Kidney tubule cell (primary cell): Measurements from ENCODE around the gene PCCA.
"Not testable (repeated sequence)": the region's sequence is repeated elsewhere in the genome, so short reads cannot be mapped to it uniquely, and the experiment has no call there.

ENCODE experiments used
- DNase-seq: peaks from one replicate; pipeline ENCODE4 v3.0.0-alpha.2; 2018; ENCODE audit warnings: low spot score

The PCCA gene

GRCh38 chr13:100197116-100197515 is 108.2 kb downstream of the PCCA start:
- DNase-seq, result no peak

DNA sequence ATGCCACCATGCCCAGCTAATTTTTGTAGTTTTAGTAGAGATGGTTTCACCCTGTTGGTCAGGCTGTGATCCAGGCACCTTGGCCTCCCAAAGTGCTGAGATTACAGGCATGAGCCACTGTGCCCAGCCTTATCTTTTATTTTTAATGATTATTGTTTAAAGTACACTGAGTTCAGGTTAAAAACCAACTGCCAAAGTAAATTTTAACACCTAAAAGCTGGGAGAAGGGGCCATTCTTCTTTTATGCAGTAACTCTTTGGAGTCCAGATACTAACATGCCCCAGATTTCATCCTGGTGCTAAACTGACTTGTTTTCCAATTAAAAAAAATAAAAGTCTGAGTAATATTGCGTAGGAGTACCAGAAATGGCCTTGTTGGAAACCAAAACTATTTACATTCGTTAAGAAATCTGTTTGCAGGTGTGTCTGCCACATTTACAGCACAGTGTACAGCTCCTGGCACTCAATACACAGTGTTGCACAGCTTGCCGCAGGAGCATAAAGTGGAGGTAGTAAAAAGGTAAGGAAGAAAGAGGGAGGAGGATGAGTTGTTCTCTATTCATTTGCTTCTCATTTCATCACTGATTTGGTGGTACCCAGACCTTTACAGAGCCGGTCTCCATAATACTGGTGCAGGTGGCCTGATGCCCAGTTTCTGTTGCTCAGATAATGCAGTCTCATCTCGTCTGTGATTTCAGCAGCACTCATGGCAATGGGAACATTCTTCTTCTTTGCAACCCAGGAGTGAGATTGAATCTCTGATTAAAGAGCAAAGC is 108.9 kb downstream of the PCCA start:
- no peak for DNase-seq

DNA sequence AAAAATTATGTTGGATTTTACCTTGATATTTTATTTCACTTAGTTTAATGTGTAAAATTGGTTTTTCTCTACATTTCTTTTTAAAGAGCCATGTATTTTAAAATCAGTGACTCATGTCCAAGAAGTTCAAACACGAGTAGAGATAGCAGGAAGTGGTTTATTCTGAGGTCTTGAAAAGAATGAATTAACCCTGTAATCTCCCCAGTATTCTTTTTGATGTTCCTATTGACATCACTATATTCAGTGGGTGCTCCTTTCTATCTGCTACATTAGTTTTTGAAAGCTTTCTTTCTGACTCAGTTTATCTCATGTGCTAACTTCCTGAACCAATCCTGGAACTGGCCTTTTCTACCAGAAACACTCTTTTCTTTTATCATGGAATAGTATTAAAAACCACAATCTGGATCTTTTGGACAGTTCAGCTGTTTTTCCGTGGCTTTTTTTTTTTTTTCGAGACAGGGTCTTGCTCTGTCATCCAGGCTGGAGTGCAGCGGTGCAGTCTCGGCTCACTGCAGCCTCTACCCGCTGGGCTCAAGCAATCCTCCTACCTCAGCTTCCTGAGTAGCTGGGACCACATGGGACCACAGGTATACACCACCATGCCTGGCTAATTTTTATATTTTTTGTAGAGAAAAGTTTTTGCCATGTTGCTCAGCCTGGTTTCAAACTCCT is 114.9 kb downstream of the PCCA start:
- DNase-seq, result peak; percentile 74

DNA sequence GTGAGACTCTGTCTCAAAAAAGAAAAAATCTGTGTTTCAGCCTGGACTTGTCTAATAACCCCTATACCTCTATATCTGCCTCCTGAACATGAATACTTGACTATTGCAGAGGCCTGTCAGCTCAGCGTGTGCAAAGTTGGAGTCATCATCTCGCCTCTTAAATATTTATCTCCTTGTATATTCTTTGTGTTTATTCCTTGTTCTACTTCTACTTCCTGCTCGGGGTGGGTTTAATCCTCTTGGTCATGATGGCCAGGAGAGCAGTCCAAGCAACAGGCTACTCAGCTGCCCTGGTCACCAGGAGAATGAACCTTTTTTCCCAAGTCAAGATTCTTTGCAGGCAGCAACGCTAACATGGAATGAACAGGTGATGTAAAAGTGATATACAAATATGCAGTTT is 119.1 kb downstream of the PCCA start:
- DNase-seq, result no peak

DNA sequence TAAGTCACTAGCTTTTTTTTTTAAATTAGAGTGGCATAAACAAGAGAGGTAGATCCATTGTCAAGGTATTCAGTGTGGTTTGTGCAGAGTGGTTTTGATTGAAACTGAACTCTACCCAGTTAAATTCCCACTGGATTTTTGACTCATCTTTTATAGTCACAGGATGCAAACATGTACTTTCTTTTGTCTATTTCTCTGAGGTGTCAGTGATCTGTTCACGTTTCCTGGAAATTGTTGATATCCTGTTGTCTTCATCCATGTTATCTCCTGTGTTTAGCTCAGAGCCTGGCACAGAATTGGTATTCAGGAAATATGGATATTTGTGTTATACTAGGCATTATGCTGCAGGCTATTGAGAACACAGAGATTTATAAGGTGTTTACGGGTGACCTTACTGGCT is 119.7 kb downstream of the PCCA start:
- peak; percentile 28 for DNase-seq

GRCh38 chr13:100209857-100210825 is 121.2 kb downstream of the PCCA start:
- peak; percentile 72 for DNase-seq

DNA sequence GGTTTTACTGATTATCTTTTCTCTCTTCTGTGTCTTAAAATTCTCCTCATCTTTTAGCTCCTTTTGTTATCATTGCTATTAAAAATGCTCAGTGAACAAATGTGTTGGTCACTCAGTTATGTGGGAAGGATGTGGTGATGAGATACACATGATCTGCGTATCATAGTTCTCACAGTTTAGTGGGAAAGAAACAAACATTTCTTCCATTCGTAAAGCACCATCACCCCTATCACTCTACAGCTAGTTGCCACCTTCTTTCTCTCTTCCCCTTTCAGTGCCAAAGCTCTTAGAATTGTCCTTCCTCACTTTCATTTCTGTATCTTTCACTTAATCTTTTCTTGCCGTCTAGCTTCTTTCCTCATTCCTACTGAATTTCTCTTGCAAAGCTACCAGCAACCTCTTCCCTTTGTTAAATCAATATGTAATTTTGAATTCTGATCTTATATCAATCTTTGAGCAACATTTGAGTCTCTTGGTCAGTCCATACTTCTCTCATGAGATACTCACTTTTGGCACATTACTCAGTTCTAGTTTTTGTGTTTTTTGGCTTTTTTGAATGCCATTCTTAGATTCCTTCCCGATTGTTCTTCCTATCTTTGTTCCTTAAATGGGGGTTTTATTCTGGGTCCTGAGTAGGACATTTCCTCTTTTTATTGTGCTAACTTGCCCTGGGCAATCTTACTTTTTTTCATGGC is 122.3 kb downstream of the PCCA start:
- no peak for DNase-seq

DNA sequence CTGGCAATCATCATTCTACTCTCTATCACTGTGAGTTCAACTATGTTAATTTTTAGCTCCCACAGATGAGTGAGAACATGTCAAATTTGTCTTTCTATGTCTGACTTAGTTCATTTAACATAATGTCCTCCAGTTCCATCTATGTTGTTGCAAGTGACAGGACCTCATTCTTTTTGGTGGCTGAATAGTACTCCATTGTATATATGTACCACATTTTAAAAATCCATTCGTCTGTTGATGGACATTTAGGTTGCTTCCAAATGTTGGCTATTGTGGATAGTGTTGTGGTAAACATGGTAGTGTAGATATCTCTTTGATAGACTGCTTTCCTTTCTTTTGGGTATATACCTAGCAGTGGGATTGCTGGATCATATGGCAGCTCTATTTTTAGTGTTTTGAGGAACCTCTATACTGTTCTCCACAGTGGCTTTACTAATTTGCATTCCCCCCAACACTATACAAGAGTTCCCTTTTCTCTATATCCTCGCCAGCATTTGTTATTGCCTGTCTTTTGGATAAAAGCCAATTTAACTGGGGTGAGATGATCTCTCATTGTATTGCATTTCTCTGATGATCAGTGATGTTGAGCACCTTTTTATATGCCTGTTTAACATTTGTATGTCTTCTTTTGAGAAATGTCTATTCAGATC is 124.1 kb downstream of the PCCA start:
- no peak for DNase-seq

DNA sequence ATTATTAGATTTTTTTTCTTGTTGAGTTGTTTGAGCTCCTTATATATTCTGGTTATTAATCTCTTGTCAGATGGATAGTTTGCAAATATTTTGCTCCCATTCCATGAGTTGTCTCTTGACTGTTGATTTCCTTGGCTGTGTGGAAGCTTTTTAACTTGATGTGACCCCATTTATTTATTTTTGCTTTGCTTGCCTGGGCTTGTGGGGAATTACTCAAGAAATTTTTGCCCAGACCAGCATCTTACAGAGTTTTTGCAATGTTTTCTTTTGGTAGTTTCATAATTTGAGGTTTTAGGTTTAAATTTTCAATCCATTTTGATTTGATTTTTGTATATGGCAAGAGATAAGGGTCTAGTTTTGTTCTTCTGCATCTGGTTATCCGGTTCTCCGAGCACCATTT is 124.7 kb downstream of the PCCA start:
- DNase-seq, result no peak

DNA sequence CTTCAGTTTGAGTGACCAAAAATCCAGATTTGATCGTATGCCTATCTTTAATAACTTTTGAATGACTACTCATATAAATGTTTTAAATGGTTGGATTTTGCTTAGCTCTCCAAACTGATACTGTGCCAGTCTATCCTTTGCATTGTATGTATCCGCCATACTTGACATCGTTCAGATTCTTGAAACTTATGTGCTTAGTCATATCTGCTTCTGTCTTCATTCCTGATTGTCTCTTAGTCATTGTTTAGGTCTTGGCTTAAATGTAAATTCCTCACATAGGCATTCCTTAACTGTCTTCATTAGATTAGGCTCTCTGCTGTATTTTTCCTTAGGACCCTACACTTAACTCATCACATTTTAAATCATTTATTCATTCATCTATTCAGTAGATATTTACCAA is 126.0 kb downstream of the PCCA start:
- no peak for DNase-seq

DNA sequence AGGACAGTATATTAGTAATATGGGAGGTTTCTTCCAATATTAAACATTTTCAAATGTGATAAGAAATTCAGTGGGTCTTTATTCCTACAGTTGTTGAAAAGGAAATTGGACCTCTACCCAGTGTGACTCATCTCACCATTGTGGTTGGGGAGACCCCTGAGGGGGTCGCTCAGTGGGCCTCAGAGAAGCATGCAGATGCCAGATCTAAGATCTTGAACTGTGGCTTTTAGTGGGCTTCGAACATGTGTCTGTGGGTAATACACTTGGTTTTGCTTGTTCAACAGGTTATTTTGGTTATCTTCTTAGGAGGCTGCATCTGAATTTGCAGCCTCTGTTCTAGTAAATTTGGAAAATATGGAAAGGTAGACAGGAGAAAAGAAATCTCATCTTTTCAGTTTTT is 132.3 kb downstream of the PCCA start:
- DNase-seq, result no peak

GRCh38 chr13:100223966-100224530 is 135.2 kb downstream of the PCCA start:
- DNase-seq, result not testable (repeated sequence)

DNA sequence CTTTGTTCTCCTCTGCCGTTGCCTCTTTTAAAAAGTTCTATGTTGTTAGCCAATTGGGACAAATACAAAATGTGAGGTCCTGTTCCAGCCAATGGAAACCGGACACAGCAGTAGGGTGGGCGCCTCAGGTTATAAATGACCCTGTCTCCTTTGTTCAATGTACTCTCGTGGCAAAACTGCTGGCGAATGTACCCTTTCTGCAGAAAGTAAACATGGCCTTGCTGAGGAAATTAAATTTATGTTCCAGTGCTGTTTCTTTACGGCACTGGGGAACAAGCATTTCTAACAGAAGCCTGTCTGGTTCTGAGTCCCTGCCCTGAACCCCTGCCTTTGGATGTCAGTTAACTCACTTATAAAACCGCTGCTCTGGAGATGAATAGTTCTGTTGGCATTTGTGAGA is 140.7 kb downstream of the PCCA start:
- no peak for DNase-seq

DNA sequence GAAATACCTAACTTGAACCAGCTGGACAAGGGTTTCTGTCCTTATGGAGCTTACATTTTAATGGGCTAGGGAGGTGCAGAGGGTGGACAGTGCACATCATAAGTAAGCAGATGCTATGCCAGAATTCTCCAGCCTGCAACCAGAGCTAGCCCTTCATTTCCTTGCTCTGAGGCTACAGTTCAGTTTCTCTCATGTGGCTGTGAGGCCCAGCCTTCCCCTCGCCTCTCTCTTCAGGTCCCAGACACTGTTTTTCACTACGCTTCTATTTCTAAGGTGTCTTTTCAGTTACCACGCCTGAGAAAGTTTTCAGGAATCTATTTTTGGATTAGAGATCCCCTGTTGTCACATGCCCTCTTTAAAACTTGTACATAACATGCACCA is 141.9 kb downstream of the PCCA start:
- DNase-seq, result no peak

DNA sequence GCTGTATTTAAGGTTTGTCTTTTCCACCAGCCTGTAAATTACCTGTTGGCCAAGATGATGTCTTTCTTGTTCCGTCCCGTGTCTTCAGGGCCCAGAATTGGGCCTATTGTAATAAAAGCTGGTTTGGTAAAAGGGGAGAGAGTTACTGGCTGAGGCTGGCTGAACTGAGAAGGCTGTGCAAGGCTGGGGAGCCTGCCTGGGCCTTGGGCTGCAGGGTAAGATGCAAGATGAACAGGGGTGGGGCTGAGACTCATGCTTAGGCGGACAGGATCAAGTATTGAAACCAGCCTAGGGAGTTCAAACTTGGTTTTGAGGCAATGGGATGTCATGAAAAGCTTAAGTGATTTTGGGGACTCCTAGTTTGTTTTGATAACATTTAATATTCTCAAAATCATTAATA is 142.3 kb downstream of the PCCA start:
- DNase-seq, result no peak

- DNase-seq, result no peak
These were observed 145.1 kb downstream of the PCCA start for GRCh38 chr13:100234006-100234405.

GRCh38 chr13:100234524-100235136 is 145.7 kb downstream of the PCCA start:
- peak; percentile 92 for DNase-seq

DNA sequence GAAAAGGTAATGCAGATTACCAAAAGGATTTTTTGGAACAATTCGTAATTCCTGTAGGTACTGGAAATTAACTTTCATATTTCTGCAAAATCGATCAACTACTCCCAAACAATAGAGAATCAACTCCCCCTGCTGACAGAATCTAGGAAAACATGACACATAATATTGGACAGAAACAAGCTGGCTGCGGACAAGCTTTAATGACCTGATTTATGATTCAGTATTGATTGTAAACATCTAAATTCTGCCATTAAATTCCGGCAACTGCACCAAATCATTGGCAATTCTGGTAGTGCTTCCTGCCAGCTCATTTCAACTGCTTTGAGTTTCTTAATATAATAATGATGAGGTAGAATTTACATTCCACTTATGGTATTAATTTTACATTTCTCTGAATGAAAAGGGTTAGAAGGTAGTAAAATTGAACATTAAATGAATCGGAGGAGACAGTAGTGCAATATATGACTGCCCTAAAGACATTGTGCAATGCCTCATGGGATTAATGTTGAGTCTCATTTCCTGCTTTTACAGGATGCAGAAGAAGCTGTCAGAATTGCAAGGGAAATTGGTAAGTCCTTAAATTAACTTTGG is 146.5 kb downstream of the PCCA start:
- DNase-seq, result peak; percentile 58

- no peak for DNase-seq
These were observed 151.4 kb downstream of the PCCA start for GRCh38 chr13:100240109-100240779.

DNA sequence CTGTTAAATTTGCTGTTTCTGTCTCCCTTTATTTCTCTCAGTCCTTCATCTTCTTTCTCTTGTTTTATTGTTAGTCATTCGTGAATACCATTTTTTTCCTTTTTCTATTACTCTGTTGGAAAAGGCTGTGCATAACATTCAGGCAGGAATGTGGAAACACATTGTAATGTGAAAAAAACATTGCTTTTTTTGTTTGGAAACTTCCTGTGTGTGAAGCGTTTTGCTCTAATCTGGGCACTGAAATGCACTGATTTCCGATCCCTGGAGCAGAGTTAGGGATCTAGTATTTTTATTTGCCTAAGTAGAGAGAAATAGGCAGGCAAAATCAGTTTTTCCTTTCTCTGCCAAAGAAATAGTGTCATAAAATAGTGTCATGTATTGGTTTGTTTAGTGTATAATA is 155.5 kb downstream of the PCCA start:
- no peak for DNase-seq
